SIG-M5 treated with dmso at 0.1 percent for 504 hours (cell line): Measurements from ENCODE around the gene RBM19.
"Not testable (repeated sequence)": the region's sequence is repeated elsewhere in the genome, so short reads cannot be mapped to it uniquely, and the experiment has no call there.

Experiments used
- DNase-seq: peaks from one replicate; lab custom pipeline; 2025; ENCODE audit not compliant: unreplicated experiment; lab: John Stamatoyannopoulos, UW

RBM19 gene

GRCh38 chr12:113965951-113966797 lies at the start of gene RBM19:
Gene RBM19, minus strand, starts transcription at chr12:113966325. Its CDS starts 98 bp downstream, at chr12:113966227.
- DNase-seq, result peak; percentile 97

- no peak for DNase-seq
Measured at GRCh38 chr12:114015851-114016250, 49.7 kb upstream of the RBM19 start.

- no peak for DNase-seq
Measured at GRCh38 chr12:114013575-114014345, 47.6 kb upstream of the RBM19 start.

GRCh38 chr12:114012744-114013431 lies 46.8 kb upstream of the RBM19 start:
- no peak for DNase-seq

- DNase-seq, result no peak
Measured at GRCh38 chr12:114011711-114012110, 45.6 kb upstream of the RBM19 start.

GRCh38 chr12:114006482-114007425 lies 40.6 kb upstream of the RBM19 start:
- DNase-seq, result no peak

- no peak for DNase-seq
Measured at GRCh38 chr12:114004402-114004801, 38.3 kb upstream of the RBM19 start.

- no peak for DNase-seq
Measured at GRCh38 chr12:114003286-114003685, 37.2 kb upstream of the RBM19 start.

- DNase-seq, result no peak
Measured at GRCh38 chr12:114001511-114002340, 35.6 kb upstream of the RBM19 start.

GRCh38 chr12:114000861-114001260 lies 34.7 kb upstream of the RBM19 start:
- DNase-seq, result no peak

GRCh38 chr12:114000261-114000660 lies 34.1 kb upstream of the RBM19 start:
- not testable (repeated sequence) for DNase-seq

- no peak for DNase-seq
Measured at GRCh38 chr12:113997365-113997764, 31.2 kb upstream of the RBM19 start.

GRCh38 chr12:113996026-113996425 lies 29.9 kb upstream of the RBM19 start:
- no peak for DNase-seq

- no peak for DNase-seq
Measured at GRCh38 chr12:113994051-113994450, 27.9 kb upstream of the RBM19 start.

GRCh38 chr12:113992751-113993150 lies 26.6 kb upstream of the RBM19 start:
- DNase-seq, result not testable (repeated sequence)

- no peak for DNase-seq
Measured at GRCh38 chr12:113991224-113992044, 25.3 kb upstream of the RBM19 start.

GRCh38 chr12:113990250-113991223 lies 24.4 kb upstream of the RBM19 start:
- no peak for DNase-seq
